Aorta (tissue), 5 donors: ENCODE measurements around the gene GMDS. TPM values are rescaled to one million over a fixed set of nuclear protein-coding genes. Genes with fewer than 3 reads are reported as not detected.

Experiments used
- ATAC-seq: fragments of 200-7000 bp; cut with Tn5 transposase; one replicate; pipeline ENCODE4 v1.9.1; 2022; ENCODE audit warnings: moderate library complexity; ENCODE audit not compliant: low FRiP score
- DNase-seq, 2 donors: peaks; one replicate each; pipeline ENCODE4 v3.0.0-alpha.2; 2020
- H3K27ac ChIP-seq, 2 donors: one replicate each; pipeline ENCODE4 v1.5.1; 2013; ENCODE audit warnings: low read length in 2 of 2, mild to moderate bottlenecking in 2 of 2, moderate library complexity in 2 of 2, control low read depth in 1 of 2, inconsistent platforms in 1 of 2, low read depth in 1 of 2
- H3K27me3 ChIP-seq, 2 donors: one replicate each; pipeline ENCODE4 v1.6.1; 2013; ENCODE audit warnings: control low read depth in 1 of 2, low read length in 1 of 2, mild to moderate bottlenecking in 1 of 2, moderate library complexity in 1 of 2; ENCODE audit not compliant: insufficient read depth in 2 of 2, control insufficient read depth in 1 of 2
- H3K36me3 ChIP-seq, 2 donors: one replicate each; pipeline ENCODE4 v1.6.1; 2013; ENCODE audit warnings: control low read depth in 1 of 2, low read length in 1 of 2, mild to moderate bottlenecking in 1 of 2; ENCODE audit not compliant: insufficient read depth in 2 of 2, control insufficient read depth in 1 of 2
- H3K4me1 ChIP-seq, 2 donors: one replicate each; pipeline ENCODE4 v1.6.1; 2013; ENCODE audit warnings: low read length in 2 of 2, control low read depth in 1 of 2, mild to moderate bottlenecking in 1 of 2, moderate library complexity in 1 of 2; ENCODE audit not compliant: insufficient read depth in 2 of 2, control insufficient read depth in 1 of 2
- H3K4me3 ChIP-seq, 2 donors: one replicate each; pipeline ENCODE4 v1.5.1; 2013; ENCODE audit warnings: low read length in 2 of 2, control low read depth in 1 of 2, mild to moderate bottlenecking in 1 of 2
- H3K9me3 ChIP-seq: one replicate; pipeline ENCODE4 v1.6.1; 2013; ENCODE audit warnings: mild to moderate bottlenecking, low read length; ENCODE audit not compliant: control insufficient read depth
- WGBS, 2 donors: extraction: QIAGEN DNeasy Blood & Tissue Kit; methylation state at CpG; one replicate each; pipeline ENCODE4 v1.1.7; 2013; 5-methylcytosine and 5-hydroxymethylcytosine counted together
- intact Hi-C, 2 donors: fragments of 100-400 bp; cut with DNase I; formaldehyde crosslinking; loops; one replicate each; pipeline versions ENCODE4 v1.14.2 to v1.15.0; 2022
- polyA plus RNA-seq, 2 donors: library from polyadenylated mRNA; stranded (reverse); fragments of 200-250 nt; gene quantifications; one replicate each; pipeline ENCODE4 v1.2.3, GENCODE V29; 2013
- total RNA-seq, 2 donors: library from RNA; stranded (reverse); fragmentation: NEBNext Ultra II Directional; extraction: Animal tissue kit (Norgen Biotek cat#: 25700); gene quantifications; one replicate each; pipeline ENCODE4 v1.2.1, GENCODE V29; 2021
- donor health status: healthy with polysubstance abuse.
- donor health status: Bipolar disorder and iron deficiency.
- donor health status: DM: no; HTN: no; CAD: no.
- donor health status: DM: no; HTN: no; CAD: no.
- donor health status: DM: yes; HTN: yes; CAD: no.

GMDS gene
- total and polyA plus RNA-seq, 4 donors, result 66.1 to 138 (median 84.9) TPM

DNA sequence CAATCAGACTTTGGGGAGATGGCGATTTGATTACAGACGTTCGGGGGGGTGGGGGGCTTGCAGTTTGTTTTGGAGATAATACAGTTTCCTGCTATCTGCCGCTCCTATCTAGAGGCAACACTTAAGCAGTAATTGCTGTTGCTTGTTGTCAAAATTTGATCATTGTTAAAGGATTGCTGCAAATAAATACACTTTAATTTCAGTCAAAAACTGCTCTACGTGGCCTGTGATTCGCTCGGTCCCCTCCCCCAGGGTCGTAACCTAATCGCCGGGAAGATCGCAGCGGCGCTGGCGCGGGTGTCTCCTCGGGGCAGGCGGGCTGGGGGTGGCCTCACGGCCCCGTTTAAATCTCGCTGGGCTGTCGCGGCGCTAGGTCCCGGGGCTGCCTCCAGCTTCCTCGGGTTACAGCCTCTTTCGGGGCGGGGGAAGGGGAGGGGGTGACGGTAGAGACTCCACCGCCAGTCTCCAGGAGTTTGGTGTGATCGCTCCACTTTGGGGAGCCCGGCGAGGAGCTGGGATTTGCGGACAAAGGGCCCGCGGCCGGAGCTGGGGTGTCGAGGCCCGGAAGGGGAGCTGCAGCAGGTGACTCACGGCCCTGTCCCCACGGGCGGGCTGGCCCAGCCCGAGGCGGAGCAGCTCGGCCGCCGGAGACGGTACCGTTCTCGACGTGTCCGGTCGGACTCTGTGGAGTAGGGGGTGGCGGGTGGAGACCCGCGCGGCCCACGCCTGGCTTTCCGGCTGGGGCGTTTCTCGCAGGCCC lies 631.5 kb downstream of the GMDS start:
- no peak for ATAC-seq
- Histone ChIP-seq H3K27ac (peak overlapping the region; percentile 47 to 80), H3K4me3 (peak overlapping the region; percentile 86 to 100), H3K27me3 (no peaks in the 10 kb centered on the region), H3K4me1 (no peaks in the 10 kb centered on the region), H3K36me3 (peaks cover 5 to 14% of the 10 kb centered on the region in 2 donors), H3K9me3 (no peaks in the 10 kb centered on the region)
- DNase-seq, result peak in 1 of 2 donors; percentile 86
- WGBS, 2 donors, result 0 to 1% methylated on average over 60 of the region's 60 CpGs
- intact Hi-C loops, result no loop called here

DNA sequence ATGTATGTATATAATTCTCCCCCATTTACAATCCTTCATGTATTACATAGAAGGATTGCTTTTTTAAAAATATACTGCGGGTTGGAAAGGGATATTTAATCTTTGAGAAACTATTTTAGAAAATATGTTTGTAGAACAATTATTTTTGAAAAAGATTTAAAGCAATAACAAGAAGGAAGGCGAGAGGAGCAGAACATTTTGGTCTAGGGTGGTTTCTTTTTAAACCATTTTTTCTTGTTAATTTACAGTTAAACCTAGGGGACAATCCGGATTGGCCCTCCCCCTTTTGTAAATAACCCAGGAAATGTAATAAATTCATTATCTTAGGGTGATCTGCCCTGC lies 632.1 kb downstream of the GMDS start:
- peak overlapping the region; percentile 96 to 100 for H3K4me3 ChIP-seq
- H3K4me1 ChIP-seq, result no peaks in the 10 kb centered on the region
- DNase-seq, result no peak
- H3K27ac ChIP-seq, result peak overlapping the region; percentile 47 to 80
- intact Hi-C loops, result no loop called here
- H3K27me3 ChIP-seq, result no peaks in the 10 kb centered on the region
- H3K36me3 ChIP-seq, result peaks cover 5 to 14% of the 10 kb centered on the region in 2 donors
- H3K9me3 ChIP-seq, result no peaks in the 10 kb centered on the region
- ATAC-seq, result no peak
- WGBS, 2 donors, result 2 to 4% methylated on average over 3 of the region's 3 CpGs

GRCh38 chr6:1612974-1613306 lies 632.5 kb downstream of the GMDS start:
- no peaks in the 10 kb centered on the region for H3K4me1 ChIP-seq
- DNase-seq (no peak), ATAC-seq (no peak)
- H3K27me3 ChIP-seq, result no peaks in the 10 kb centered on the region
- intact Hi-C loops, result no loop called here
- H3K27ac ChIP-seq, result peak overlapping the region in 1 of 2 donors; percentile 77
- H3K4me3 ChIP-seq, result peak overlapping the region; percentile 96 to 100
- peaks cover 5 to 14% of the 10 kb centered on the region in 2 donors for H3K36me3 ChIP-seq
- WGBS, 2 donors, result 0 to 2% methylated on average over 7 of the region's 7 CpGs
- H3K9me3 ChIP-seq, result no peaks in the 10 kb centered on the region

- peak overlapping the region; percentile 100 for H3K4me3 ChIP-seq
- H3K27me3 ChIP-seq, result no peaks in the 10 kb centered on the region
- peaks cover 5 to 14% of the 10 kb centered on the region in 2 donors for H3K36me3 ChIP-seq
- ATAC-seq, result no peak
- no peak for DNase-seq
- H3K27ac ChIP-seq, result peak overlapping the region; percentile 50 to 99
- WGBS, 2 donors, result 1% methylated on average over 10 of the region's 10 CpGs
- intact Hi-C loops, result no loop called here
- no peaks in the 10 kb centered on the region for H3K9me3 ChIP-seq
- no peaks in the 10 kb centered on the region for H3K4me1 ChIP-seq
Measured at GRCh38 chr6:1612299-1612973, 633.0 kb downstream of the GMDS start.

DNA sequence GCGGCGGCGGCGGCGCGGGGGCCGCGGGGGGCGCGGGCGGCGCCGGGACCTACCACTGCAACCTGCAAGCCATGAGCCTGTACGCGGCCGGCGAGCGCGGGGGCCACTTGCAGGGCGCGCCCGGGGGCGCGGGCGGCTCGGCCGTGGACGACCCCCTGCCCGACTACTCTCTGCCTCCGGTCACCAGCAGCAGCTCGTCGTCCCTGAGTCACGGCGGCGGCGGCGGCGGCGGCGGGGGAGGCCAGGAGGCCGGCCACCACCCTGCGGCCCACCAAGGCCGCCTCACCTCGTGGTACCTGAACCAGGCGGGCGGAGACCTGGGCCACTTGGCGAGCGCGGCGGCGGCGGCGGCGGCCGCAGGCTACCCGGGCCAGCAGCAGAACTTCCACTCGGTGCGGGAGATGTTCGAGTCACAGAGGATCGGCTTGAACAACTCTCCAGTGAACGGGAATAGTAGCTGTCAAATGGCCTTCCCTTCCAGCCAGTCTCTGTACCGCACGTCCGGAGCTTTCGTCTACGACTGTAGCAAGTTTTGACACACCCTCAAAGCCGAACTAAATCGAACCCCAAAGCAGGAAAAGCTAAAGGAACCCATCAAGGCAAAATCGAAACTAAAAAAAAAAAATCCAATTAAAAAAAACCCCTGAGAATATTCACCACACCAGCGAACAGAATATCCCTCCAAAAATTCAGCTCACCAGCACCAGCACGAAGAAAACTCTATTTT lies 633.7 kb downstream of the GMDS start:
- intact Hi-C loops, result no loop called here
- Histone ChIP-seq H3K4me3 (peak overlapping the region; percentile 100), H3K27me3 (no peaks in the 10 kb centered on the region), H3K36me3 (peaks cover 5 to 14% of the 10 kb centered on the region in 2 donors), H3K4me1 (no peaks in the 10 kb centered on the region), H3K27ac (peak overlapping the region; percentile 95 to 99), H3K9me3 (no peaks in the 10 kb centered on the region)
- DNase-seq, result peak in 1 of 2 donors; percentile 77
- no peak for ATAC-seq
- WGBS, 2 donors, result 1% methylated on average over 70 to 71 of the region's 71 CpGs

DNA sequence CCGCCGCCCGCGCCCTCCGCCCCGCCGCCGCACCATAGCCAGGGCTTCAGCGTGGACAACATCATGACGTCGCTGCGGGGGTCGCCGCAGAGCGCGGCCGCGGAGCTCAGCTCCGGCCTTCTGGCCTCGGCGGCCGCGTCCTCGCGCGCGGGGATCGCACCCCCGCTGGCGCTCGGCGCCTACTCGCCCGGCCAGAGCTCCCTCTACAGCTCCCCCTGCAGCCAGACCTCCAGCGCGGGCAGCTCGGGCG lies 634.2 kb downstream of the GMDS start:
- intact Hi-C loops, result no loop called here
- H3K9me3 ChIP-seq, result no peaks in the 10 kb centered on the region
- ATAC-seq (no peak), DNase-seq (no peak)
- 0 to 1% methylated on average over 22 to 38 of the region's 38 CpGs for WGBS, 2 donors
- H3K36me3 ChIP-seq, result peaks cover 5 to 14% of the 10 kb centered on the region in 2 donors
- no peaks in the 10 kb centered on the region for H3K27me3 ChIP-seq
- H3K4me1 ChIP-seq, result no peaks in the 10 kb centered on the region
- peak overlapping the region; percentile 97 to 99 for H3K27ac ChIP-seq
- peak overlapping the region; percentile 100 for H3K4me3 ChIP-seq

DNA sequence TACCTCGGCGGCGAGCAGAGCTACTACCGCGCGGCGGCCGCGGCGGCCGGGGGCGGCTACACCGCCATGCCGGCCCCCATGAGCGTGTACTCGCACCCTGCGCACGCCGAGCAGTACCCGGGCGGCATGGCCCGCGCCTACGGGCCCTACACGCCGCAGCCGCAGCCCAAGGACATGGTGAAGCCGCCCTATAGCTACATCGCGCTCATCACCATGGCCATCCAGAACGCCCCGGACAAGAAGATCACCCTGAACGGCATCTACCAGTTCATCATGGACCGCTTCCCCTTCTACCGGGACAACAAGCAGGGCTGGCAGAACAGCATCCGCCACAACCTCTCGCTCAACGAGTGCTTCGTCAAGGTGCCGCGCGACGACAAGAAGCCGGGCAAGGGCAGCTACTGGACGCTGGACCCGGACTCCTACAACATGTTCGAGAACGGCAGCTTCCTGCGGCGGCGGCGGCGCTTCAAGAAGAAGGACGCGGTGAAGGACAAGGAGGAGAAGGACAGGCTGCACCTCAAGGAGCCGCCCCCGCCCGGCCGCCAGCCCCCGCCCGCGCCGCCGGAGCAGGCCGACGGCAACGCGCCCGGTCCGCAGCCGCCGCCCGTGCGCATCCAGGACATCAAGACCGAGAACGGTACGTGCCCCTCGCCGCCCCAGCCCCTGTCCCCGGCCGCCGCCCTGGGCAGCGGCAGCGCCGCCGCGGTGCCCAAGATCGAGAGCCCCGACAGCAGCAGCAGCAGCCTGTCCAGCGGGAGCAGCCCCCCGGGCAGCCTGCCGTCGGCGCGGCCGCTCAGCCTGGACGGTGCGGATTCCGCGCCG lies 634.7 kb downstream of the GMDS start:
- WGBS, 2 donors, result 0 to 1% methylated on average over 81 to 101 of the region's 101 CpGs
- DNase-seq, result peak in 1 of 2 donors; percentile 78
- ATAC-seq, result no peak
- intact Hi-C loops, result no loop called here
- Histone ChIP-seq H3K27ac (peak overlapping the region; percentile 97 to 99), H3K36me3 (peaks cover 5 to 14% of the 10 kb centered on the region in 2 donors), H3K4me1 (no peaks in the 10 kb centered on the region), H3K4me3 (peak overlapping the region; percentile 100), H3K9me3 (no peaks in the 10 kb centered on the region), H3K27me3 (no peaks in the 10 kb centered on the region)
